HG03342 (cell line): ENCODE data around the gene OR4B1.

Source experiments
- ATAC-seq: cut with Tn5 transposase; IDR thresholded peaks from one replicate; pipeline ENCODE4 v1.9.1; 2021; ENCODE audit warnings: mild to moderate bottlenecking, moderate library complexity; ENCODE audit not compliant: unreplicated experiment

Gene OR4B1

DNA sequence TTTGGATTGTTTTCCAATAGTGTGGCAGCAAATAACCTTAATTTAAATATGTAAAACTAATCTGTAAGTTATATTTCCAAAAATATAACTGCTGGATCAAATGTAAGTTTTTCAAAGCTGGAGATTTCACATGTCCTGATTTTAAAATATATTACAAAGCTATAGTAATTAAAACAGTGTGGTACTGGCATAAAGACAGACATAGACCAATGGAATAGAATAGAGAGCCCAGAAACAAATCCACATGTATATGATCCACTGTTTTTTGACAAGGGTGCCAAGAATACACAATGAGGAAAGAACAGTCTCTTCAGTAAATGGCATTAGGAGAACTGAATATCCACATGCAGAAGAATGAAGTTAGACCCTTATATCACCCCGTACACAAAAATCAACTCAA lies 32.3 kb downstream of the OR4B1 start:
- ATAC-seq: no peak

DNA sequence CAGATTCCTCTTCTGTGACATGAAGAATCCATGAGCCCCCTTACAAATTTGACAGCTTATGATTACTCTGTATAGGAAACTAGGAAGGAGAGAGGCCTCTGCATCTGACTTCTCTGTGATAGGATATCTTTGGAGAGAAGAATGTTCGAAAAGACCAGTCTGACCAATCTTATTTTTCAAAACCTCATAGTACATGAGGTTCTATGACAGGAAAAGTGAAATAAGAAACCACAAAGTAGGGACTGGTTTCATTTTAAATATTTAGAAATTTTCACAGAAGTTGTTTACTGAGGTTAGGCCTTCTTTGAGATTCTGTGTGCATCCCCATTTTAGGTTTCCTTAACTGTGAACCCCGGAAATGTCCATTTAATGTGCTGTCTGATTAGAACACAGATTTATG lies 45.0 kb downstream of the OR4B1 start:
- ATAC-seq: no peak

DNA sequence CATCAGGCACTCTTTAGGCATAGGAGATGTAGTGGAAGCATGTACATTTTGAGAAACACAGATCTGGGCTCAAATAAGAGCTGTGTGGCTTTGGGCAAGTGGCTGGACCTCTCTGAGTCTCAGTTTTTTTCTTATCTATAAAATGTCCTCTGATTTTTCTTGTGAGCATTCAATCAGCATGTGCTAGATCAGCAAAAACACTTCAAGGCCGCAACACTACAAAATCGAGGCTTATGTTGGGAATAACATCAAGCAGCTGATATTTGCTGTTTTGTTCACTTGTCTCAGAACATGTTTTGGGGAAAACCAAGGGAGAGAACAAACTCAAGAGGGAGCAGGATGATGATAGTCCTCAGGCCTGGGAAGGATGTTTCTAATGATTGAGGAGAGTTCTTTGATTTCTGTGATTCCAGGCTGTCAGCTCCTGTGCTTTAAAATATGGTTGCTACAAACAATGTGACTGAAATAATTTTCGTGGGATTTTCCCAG lies 46.9 kb downstream of the OR4B1 start, which contains the start of gene OR4X1:
OR4X1 (plus strand) TSS at position 439 of the 489 bp plus-strand sequence; CDS start at position 439, 0 bp downstream.
- no peak for ATAC-seq
